ENCODE measurements around the gene CABYR. TPM values are rescaled to one million over a fixed set of nuclear protein-coding genes. Genes with fewer than 3 reads are reported as not detected.

Gene CABYR
- total and polyA plus RNA-seq, 2 of the 8 experiments (the other 6 are each of a cell fraction or from before 2014, with no cell fraction given), result 14.5 to 18.8 TPM

DNA sequence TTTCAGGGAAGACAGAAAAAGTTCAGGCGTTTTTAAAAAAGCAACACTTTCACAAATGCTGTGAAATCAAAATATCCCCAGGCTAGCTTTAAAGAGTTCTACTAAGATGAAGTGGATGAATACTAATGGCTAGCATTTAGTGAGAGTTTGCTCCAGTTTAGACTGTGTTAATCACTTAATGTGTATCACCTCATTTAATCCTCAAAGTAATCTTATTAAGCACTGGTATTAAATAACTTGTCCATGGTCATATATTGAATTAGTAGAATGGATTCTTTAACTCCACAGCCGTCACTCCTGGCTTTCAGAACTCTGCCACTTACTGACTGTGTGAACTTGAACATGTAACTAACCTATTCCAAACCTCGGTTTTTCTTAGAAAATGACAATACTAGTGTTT is 66.0 kb downstream of the CABYR start:
- Histone ChIP-seq H4K91ac (replicated peaks; ENCODE audit: insufficient read length, low read length) (no peak overlapping the region), H2BK20ac (ENCODE audit: low read length) (no peak overlapping the region), H3K4ac (replicated peaks; ENCODE audit: insufficient read length, low read depth, low read length) (no peak overlapping the region), H3K4me2 (ENCODE audit: insufficient read depth in 1 of 2, low read depth in 2 of 2, low read length in 2 of 2) (no peak overlapping the region), H2BK15ac (ENCODE audit: low read length) (no peak overlapping the region), H2BK5ac (ENCODE audit: low read depth, low read length) (no peak overlapping the region), H4K20me1 (replicated peaks in 1 of 2; ENCODE audit: control insufficient read depth in 1 of 2, insufficient read depth in 2 of 2, low read length in 2 of 2) (no peaks in the 10 kb centered on the region), H3K23me2 (ENCODE audit: low read depth, low read length) (no peaks in the 10 kb centered on the region), H3K56ac (replicated peaks; ENCODE audit: insufficient read length, low read depth, low read length) (no peak overlapping the region), H3K18ac (ENCODE audit: extremely low read depth, low read length) (no peak overlapping the region), H3K23ac (ENCODE audit: insufficient read length) (no peak overlapping the region), H4K5ac (ENCODE audit: insufficient read length, low read depth, low read length) (no peak overlapping the region), H3K4me3 (ENCODE audit: extremely low read depth in 1 of 4, insufficient read depth in 2 of 4, low read depth in 3 of 4, low read length in 4 of 4) (no peak overlapping the region), H2BK120ac (replicated peaks; ENCODE audit: low read depth, low read length) (no peak overlapping the region), H3K79me1 (ENCODE audit: low read depth, low read length) (no peaks in the 10 kb centered on the region; the same call in 1 of the 2 replicates), H2AFZ (ENCODE audit: low read length) (no peak overlapping the region), H3K27me3 (replicated peaks in 1 of 4; ENCODE audit: control insufficient read depth in 3 of 4, extremely low read depth in 1 of 4, insufficient read depth in 3 of 4, low read length in 3 of 4) (no peaks in the 10 kb centered on the region), H2AK5ac (ENCODE audit: low read depth, low read length) (no peak overlapping the region), H3K79me2 (ENCODE audit: control insufficient read depth in 1 of 2, insufficient read depth in 2 of 2, low read length in 2 of 2) (peaks cover 0 to 2% of the 10 kb centered on the region in 2 experiments; a peak in 2 of 4 replicates), H3K36me3 (ENCODE audit: control insufficient read depth in 2 of 4, insufficient read depth in 4 of 4, low read length in 3 of 4) (no peaks in the 10 kb centered on the region), H3K9me3 (ENCODE audit: insufficient read depth in 2 of 2, low read depth in 1 of 2, low read length in 1 of 2) (no peaks in the 10 kb centered on the region), H3K27ac (ENCODE audit: low read depth, low read length) (no peak overlapping the region), H3K9ac (replicated peaks in 1 of 4; ENCODE audit: extremely low read depth in 1 of 4, low read depth in 3 of 4, low read length in 3 of 4) (no peak overlapping the region), H3K14ac (ENCODE audit: insufficient read length) (no peak overlapping the region), H3K4me1 (replicated peaks in 1 of 4; ENCODE audit: control insufficient read depth in 3 of 4, insufficient read depth in 4 of 4, low read length in 3 of 4) (peaks cover 0 to 3% (median 0%) of the 10 kb centered on the region in 4 experiments; a peak in 4 of 7 replicates), H2BK12ac (ENCODE audit: low read depth, low read length) (no peak overlapping the region), H4K8ac (ENCODE audit: extremely low read depth, insufficient read depth, low read length) (no peak overlapping the region)
- CTCF ChIA-PET (ENCODE audit: partially characterized antibody), result interaction anchor here (0.6 to 1.2 kb wide), 4 partner anchors 12 to 1289 kb away, joined by 3 to 4 read pairs (median 3); no protein-coding TSS in a partner anchor
- WGBS, 2 experiments (ENCODE audit: extremely low coverage in 1 of 2, insufficient coverage in 1 of 2, insufficient read length in 1 of 2, insufficient replicate concordance in 2 of 2, low coverage in 1 of 2, low lambda C conversion rate in 2 of 2, missing lambda C conversion rate in 1 of 2), result 88% methylated on average over 3 of the region's 3 CpGs; no CpG with 5 or more reads in 1 of the 2 experiments
- no peak for DNase-seq (ENCODE audit: low read depth in 1 of 2, low spot score in 2 of 2)
- POLR2A ChIA-PET (ENCODE audit: partially characterized antibody), result interaction anchor here (0.8 kb wide), 2 partner anchors 12 to 590 kb away, joined by 3 to 4 read pairs; no protein-coding TSS in a partner anchor
- TF ChIP-seq BACH1 (IDR thresholded peaks at IDR 0.05; ENCODE audit: low read length) (no peak), HDAC6 (IDR thresholded peaks at IDR 0.05; ENCODE audit: low read depth, low read length) (no peak), GABPA (IDR thresholded peaks at IDR 0.05; ENCODE audit: borderline replicate concordance, insufficient read depth, low read length) (no peak), SP4 (IDR thresholded peaks at IDR 0.05; ENCODE audit: low read length) (no peak), SP2 (IDR thresholded peaks at IDR 0.05; ENCODE audit: low read length) (no peak), RFX5 (IDR thresholded peaks at IDR 0.05; ENCODE audit: borderline replicate concordance, low read depth, low read length) (no peak), CBX8 (IDR thresholded peaks at IDR 0.05; ENCODE audit: borderline replicate concordance, low read depth, low read length) (no peak), TEAD4 (IDR thresholded peaks at IDR 0.05; ENCODE audit: low read depth, low read length) (no peak), KDM4A (IDR thresholded peaks at IDR 0.05; ENCODE audit: low read depth, low read length, severe bottlenecking) (no peak), FOSL1 (IDR thresholded peaks at IDR 0.05; ENCODE audit: insufficient read depth, low read depth, low read length) (no peak), CBX5 (IDR thresholded peaks at IDR 0.05; ENCODE audit: low read depth, low read length) (no peak), BRCA1 (IDR thresholded peaks at IDR 0.05; ENCODE audit: low read depth, low read length) (no peak), TAF1 (IDR thresholded peaks at IDR 0.05; ENCODE audit: low read depth, low read length) (no peak)
- no peak for FAIRE-seq

Measured in H1 (cell line).